Measurements from ENCODE around the gene ZNF598.

The ZNF598 gene

GRCh38 chr16:1982013-1982433, 27.6 kb downstream of the ZNF598 start:
- CTCF ChIA-PET: interaction anchor here (0.9 to 1.4 kb wide), 4 partner anchors 22 to 44 kb away, joined by 3 to 5 read pairs (median 4); partner anchors contain the start of gene NHERF2
- DNase-seq (ENCODE audit: extremely low spot score): no peak
- TF ChIP-seq TARDBP (IDR thresholded peaks at IDR 0.05) (no peak), PKNOX1 (IDR thresholded peaks at IDR 0.05) (no peak), HDGF (IDR thresholded peaks at IDR 0.05; ENCODE audit: borderline replicate concordance) (no peak), LEF1 (IDR thresholded peaks at IDR 0.05; ENCODE audit: borderline replicate concordance) (no peak), L3MBTL2 (conservative IDR thresholded peaks at IDR 0.05) (no peak), CTBP1 (IDR thresholded peaks at IDR 0.05; ENCODE audit: borderline replicate concordance) (no peak), FOXA1 (IDR thresholded peaks at IDR 0.05) (no peak), ELF4 (IDR thresholded peaks at IDR 0.05) (no peak), NFRKB (IDR thresholded peaks at IDR 0.05) (no peak), ARNT (IDR thresholded peaks at IDR 0.05) (no peak), FOXK2 (IDR thresholded peaks at IDR 0.05) (no peak)
- POLR2A ChIA-PET: interaction anchor here (0.9 to 9.2 kb wide), 6 partner anchors 10 to 39 kb away, joined by 3 to 88 read pairs (median 6); partner anchors contain the start of genes MSRB1, RNF151, RPS2 and TBL3

GRCh38 chr16:1981398-1981836, 28.2 kb downstream of the ZNF598 start, which contains the start of gene NOXO1:
NOXO1 (minus strand) TSS chr16:1981469; CDS start chr16:1981179, 290 bp downstream.
- TF ChIP-seq CTBP1 (IDR thresholded peaks at IDR 0.05; ENCODE audit: borderline replicate concordance) (no peak), TARDBP (IDR thresholded peaks at IDR 0.05) (no peak), BHLHE40 (IDR thresholded peaks at IDR 0.05; ENCODE audit: borderline replicate concordance) (no peak)
- POLR2A ChIA-PET: interaction anchor here (0.6 to 9.2 kb wide), 5 partner anchors 10 to 174 kb away, joined by 3 to 88 read pairs (median 6); partner anchors contain the start of genes MSRB1, RNF151, RPS2 and TBL3
- CTCF ChIA-PET: interaction anchor here (0.9 to 1.4 kb wide), 3 partner anchors 22 to 42 kb away, joined by 3 to 5 read pairs (median 4); no protein-coding TSS in a partner anchor
- no peak for DNase-seq (ENCODE audit: extremely low spot score)

- no peak for TF ChIP-seq TARDBP (IDR thresholded peaks at IDR 0.05)
- no peak for TF ChIP-seq SUZ12 (IDR thresholded peaks at IDR 0.05)
- CTCF ChIA-PET: interaction anchor here (1.4 kb wide), 1 partner anchor 39 kb away, joined by 4 read pairs; no protein-coding TSS in a partner anchor
- DNase-seq (ENCODE audit: extremely low spot score): no peak
- POLR2A ChIA-PET: interaction anchor here (0.6 to 9.2 kb wide), 3 partner anchors 9 to 175 kb away, joined by 3 to 88 read pairs (median 27); partner anchors contain the start of genes RNF151, RPS2, TBL3 and TRAF7
Measured at GRCh38 chr16:1980770-1981087, 28.9 kb downstream of the ZNF598 start.

GRCh38 chr16:1980030-1980769, 29.4 kb downstream of the ZNF598 start:
- ChIA-PET POLR2A (interaction anchor here (3.5 to 9.2 kb wide), 2 partner anchors 8 to 15 kb away, joined by 27 to 88 read pairs; partner anchors contain the start of genes RNF151, RPS2 and TBL3), CTCF (no interaction called here)
- TF ChIP-seq FOXA1 (IDR thresholded peaks at IDR 0.05): no peak
- no peak for TF ChIP-seq FOXM1 (IDR thresholded peaks at IDR 0.05; ENCODE audit: borderline replicate concordance)
- TF ChIP-seq SUZ12 (IDR thresholded peaks at IDR 0.05): no peak
- no peak for TF ChIP-seq LEF1 (IDR thresholded peaks at IDR 0.05; ENCODE audit: borderline replicate concordance)
- no peak for TF ChIP-seq TARDBP (IDR thresholded peaks at IDR 0.05)
- TF ChIP-seq L3MBTL2 (conservative IDR thresholded peaks at IDR 0.05): no peak
- no peak for TF ChIP-seq PKNOX1 (IDR thresholded peaks at IDR 0.05)
- no peak for TF ChIP-seq ELF4 (IDR thresholded peaks at IDR 0.05)
- no peak for TF ChIP-seq BHLHE40 (IDR thresholded peaks at IDR 0.05; ENCODE audit: borderline replicate concordance)
- DNase-seq (ENCODE audit: extremely low spot score): no peak

- ChIA-PET POLR2A (interaction anchor here (3.1 to 9.2 kb wide), 3 partner anchors 8 to 14 kb away, joined by 27 to 88 read pairs (median 45); partner anchors contain the start of genes RNF151, RPS2 and TBL3), CTCF (no interaction called here)
- DNase-seq (ENCODE audit: extremely low spot score): no peak
Measured at GRCh38 chr16:1979271-1980029, 30.2 kb downstream of the ZNF598 start.

GRCh38 chr16:1978476-1979120, 31.0 kb downstream of the ZNF598 start:
- POLR2A ChIA-PET: interaction anchor here (3.1 kb wide), 1 partner anchor 13 kb away, joined by 45 read pairs; the partner anchor contains the start of genes RNF151 and RPS2
- CTCF ChIA-PET: no interaction called here
- no peak for TF ChIP-seq ARNT (IDR thresholded peaks at IDR 0.05)
- DNase-seq (ENCODE audit: extremely low spot score): no peak

More at GRCh38 chr16:1979271-1980029, 30.2 kb downstream of the ZNF598 start:
- TF ChIP-seq L3MBTL2 (conservative IDR thresholded peaks at IDR 0.05) (no peak), ZNF384 (IDR thresholded peaks at IDR 0.05) (no peak), SP1 (IDR thresholded peaks at IDR 0.05) (no peak), NFRKB (IDR thresholded peaks at IDR 0.05) (no peak), FOXA1 (IDR thresholded peaks at IDR 0.05) (no peak), ELF4 (IDR thresholded peaks at IDR 0.05) (no peak), HDGF (IDR thresholded peaks at IDR 0.05; ENCODE audit: borderline replicate concordance) (no peak), ARNT (IDR thresholded peaks at IDR 0.05) (no peak), CTBP1 (IDR thresholded peaks at IDR 0.05; ENCODE audit: borderline replicate concordance) (no peak)
